H1 (cell line): ENCODE data around the gene TACR2. TPM values are rescaled to one million over a fixed set of nuclear protein-coding genes. Genes with fewer than 3 reads are reported as not detected.
A peak's percentile ranks its signal among the peaks of the same experiment; 100 is the strongest.

Experiments used
- CTCF ChIA-PET: fragments of 300-600 bp; sonication (Branson Sonifier 250); formaldehyde crosslinking; loops from one replicate; lab custom pipeline; 2021; ENCODE audit not compliant: partially characterized antibody; lab: Charles Lee
- POLR2A ChIA-PET: fragments of 300-600 bp; sonication (Branson Sonifier 250); formaldehyde crosslinking; loops from one replicate; lab custom pipeline; 2021; ENCODE audit warnings: inconsistent platforms; ENCODE audit not compliant: partially characterized antibody; lab: Charles Lee
- DNase-seq, 2 experiments: peaks; one replicate each; pipeline versions ENCODE4 v3.0.0 to v3.0.0-alpha.2; 2010 to 2022; ENCODE audit warnings: low spot score in 2 of 2, low read depth in 1 of 2, mixed read lengths in 1 of 2
- FAIRE-seq: peaks from 2 replicates; lab custom pipeline; 2011; peaks lifted over from hg19 to GRCh38; lab: Jason Lieb, UNC
- H2AFZ ChIP-seq: 2 replicates; pipeline ENCODE4 v1.8.1; 2012; ENCODE audit warnings: low read length, inconsistent platforms
- H2AK5ac ChIP-seq: 2 replicates; pipeline ENCODE4 v1.6.1; 2013; ENCODE audit warnings: low read depth, low read length
- H2BK120ac ChIP-seq: replicated peaks from 2 replicates; pipeline ENCODE3; 2013; ENCODE audit warnings: low read depth, low read length, inconsistent platforms
- H2BK12ac ChIP-seq: 2 replicates; pipeline ENCODE4 v1.6.1; 2013; ENCODE audit warnings: low read depth, low read length
- H2BK15ac ChIP-seq: 2 replicates; pipeline ENCODE4 v1.6.1; 2013; ENCODE audit warnings: low read length
- H2BK20ac ChIP-seq: 2 replicates; pipeline ENCODE4 v1.6.1; 2013; ENCODE audit warnings: low read length
- H2BK5ac ChIP-seq: 2 replicates; pipeline ENCODE4 v1.6.1; 2013; ENCODE audit warnings: low read depth, low read length
- H3K14ac ChIP-seq: 2 replicates; pipeline ENCODE4 v1.6.1; 2013; ENCODE audit warnings: inconsistent platforms; ENCODE audit not compliant: insufficient read length
- H3K18ac ChIP-seq: 2 replicates; pipeline ENCODE4 v1.6.1; 2013; ENCODE audit warnings: low read length; ENCODE audit errors: extremely low read depth
- H3K23ac ChIP-seq: 2 replicates; pipeline ENCODE4 v1.6.1; 2013; ENCODE audit warnings: inconsistent platforms; ENCODE audit not compliant: insufficient read length
- H3K23me2 ChIP-seq: 2 replicates; pipeline ENCODE4 v1.6.1; 2013; ENCODE audit warnings: low read depth, low read length
- H3K27ac ChIP-seq: 2 replicates; pipeline ENCODE4 v1.6.1; 2011; ENCODE audit warnings: low read depth, low read length, inconsistent platforms
- H3K27me3 ChIP-seq, 4 experiments: replicated peaks in 1 of 4; 1 replicate in 1 of 4; 2 replicates in 3 of 4; pipeline versions ENCODE4 v1.6.1 to v1.8.1; 2011 to 2013; ENCODE audit warnings: low read length in 3 of 4, mild to moderate bottlenecking in 3 of 4, inconsistent platforms in 2 of 4, mixed read lengths in 2 of 4, moderate library complexity in 1 of 4; ENCODE audit not compliant: control insufficient read depth in 3 of 4, insufficient read depth in 3 of 4; ENCODE audit errors: extremely low read depth in 1 of 4
- H3K36me3 ChIP-seq, 4 experiments: 2 replicates each; pipeline versions ENCODE4 v1.6.1 to v1.8.1; 2011 to 2013; ENCODE audit warnings: mild to moderate bottlenecking in 4 of 4, low read length in 3 of 4, moderate library complexity in 2 of 4, control low read depth in 1 of 4, inconsistent platforms in 1 of 4; ENCODE audit not compliant: insufficient read depth in 4 of 4, control insufficient read depth in 2 of 4
- H3K4ac ChIP-seq: replicated peaks from 2 replicates; pipeline ENCODE3; 2013; ENCODE audit warnings: low read length, low read depth, mixed read lengths, inconsistent platforms; ENCODE audit not compliant: insufficient read length
- H3K4me1 ChIP-seq, 4 experiments: replicated peaks in 1 of 4; 1 replicate in 1 of 4; 2 replicates in 3 of 4; pipeline versions ENCODE4 v1.6.1 to v1.8.1; 2011 to 2013; ENCODE audit warnings: low read length in 3 of 4, inconsistent platforms in 2 of 4, mixed read lengths in 1 of 4; ENCODE audit not compliant: insufficient read depth in 4 of 4, control insufficient read depth in 3 of 4
- H3K4me2 ChIP-seq, 2 experiments: 2 replicates each; pipeline versions ENCODE4 v1.6.1 to v1.8.1; 2011 to 2013; ENCODE audit warnings: low read depth in 2 of 2, low read length in 2 of 2, control low read depth in 1 of 2, inconsistent platforms in 1 of 2, mild to moderate bottlenecking in 1 of 2; ENCODE audit not compliant: insufficient read depth in 1 of 2
- H3K4me3 ChIP-seq, 4 experiments: fragments of 200-600, 300-600 bp in 1 of 4; sonication (generic), shearing (Covaris generic), sonication (Bioruptor Twin) in 1 of 4; 2 replicates each; pipeline versions ENCODE4 v1.5.1 to v1.8.1; 2011 to 2016; ENCODE audit warnings: low read length in 4 of 4, low read depth in 3 of 4, control low read depth in 2 of 4, inconsistent platforms in 2 of 4, mild to moderate bottlenecking in 2 of 4, mixed read lengths in 1 of 4, moderate library complexity in 1 of 4; ENCODE audit not compliant: insufficient read depth in 2 of 4; ENCODE audit errors: extremely low read depth in 1 of 4
- H3K56ac ChIP-seq: replicated peaks from 2 replicates; pipeline ENCODE3; 2013; ENCODE audit warnings: low read depth, mild to moderate bottlenecking, mixed read lengths, low read length, inconsistent platforms; ENCODE audit not compliant: insufficient read length
- H3K79me1 ChIP-seq: 2 replicates; pipeline ENCODE4 v1.6.1; 2013; ENCODE audit warnings: low read depth, low read length, control low read depth
- H3K79me2 ChIP-seq, 2 experiments: 2 replicates each; pipeline versions ENCODE4 v1.6.1 to v1.8.1; 2012 to 2013; ENCODE audit warnings: low read length in 2 of 2, mild to moderate bottlenecking in 2 of 2, inconsistent platforms in 1 of 2; ENCODE audit not compliant: insufficient read depth in 2 of 2, control insufficient read depth in 1 of 2
- H3K9ac ChIP-seq, 4 experiments: replicated peaks in 1 of 4; 1 replicate in 1 of 4; 2 replicates in 3 of 4; pipeline versions ENCODE4 v1.6.1 to v1.8.1; 2011 to 2013; ENCODE audit warnings: low read depth in 3 of 4, low read length in 3 of 4, control low read depth in 2 of 4, mild to moderate bottlenecking in 2 of 4, moderate library complexity in 2 of 4, inconsistent platforms in 1 of 4; ENCODE audit errors: extremely low read depth in 1 of 4
- H3K9me3 ChIP-seq, 2 experiments: 2 replicates each; pipeline versions ENCODE4 v1.6.1 to v1.8.1; 2012 to 2013; ENCODE audit warnings: mild to moderate bottlenecking in 2 of 2, moderate library complexity in 2 of 2, control low read depth in 1 of 2, inconsistent platforms in 1 of 2, low read depth in 1 of 2, low read length in 1 of 2, mixed read lengths in 1 of 2; ENCODE audit not compliant: insufficient read depth in 2 of 2
- H4K20me1 ChIP-seq, 2 experiments: replicated peaks in 1 of 2; 2 replicates each; pipeline versions ENCODE3 to v1.8.1; 2011 to 2013; ENCODE audit warnings: inconsistent platforms in 2 of 2, low read length in 2 of 2, mild to moderate bottlenecking in 1 of 2; ENCODE audit not compliant: insufficient read depth in 2 of 2, control insufficient read depth in 1 of 2
- H4K5ac ChIP-seq: 2 replicates; pipeline ENCODE4 v1.6.1; 2013; ENCODE audit warnings: low read length, low read depth, mixed read lengths, inconsistent platforms; ENCODE audit not compliant: insufficient read length
- H4K8ac ChIP-seq: 2 replicates; pipeline ENCODE4 v1.8.0; 2013; ENCODE audit warnings: mild to moderate bottlenecking, moderate library complexity, low read length, inconsistent platforms; ENCODE audit not compliant: insufficient read depth; ENCODE audit errors: extremely low read depth
- H4K91ac ChIP-seq: replicated peaks from 2 replicates; pipeline ENCODE3; 2013; ENCODE audit warnings: low read length, mixed read lengths, inconsistent platforms; ENCODE audit not compliant: insufficient read length
- YY1 ChIP-seq: IDR thresholded peaks from 2 replicates; pipeline ENCODE4 v1.6.1; 2011; ENCODE audit warnings: low read depth, mild to moderate bottlenecking, low read length
- WGBS, 2 experiments: shearing (Covaris generic) in 1 of 2; methylation state at CpG; one replicate each; pipeline versions ENCODE4 v1.1.6 to v1.1.7; 2013 to 2015; ENCODE audit warnings: low lambda C conversion rate in 2 of 2, mixed read lengths in 2 of 2, inconsistent platforms in 1 of 2, low coverage in 1 of 2, missing lambda C conversion rate in 1 of 2; ENCODE audit not compliant: insufficient replicate concordance in 2 of 2, insufficient coverage in 1 of 2, insufficient read length in 1 of 2; ENCODE audit errors: extremely low coverage in 1 of 2, missing lambda C conversion rate in 1 of 2; 5-methylcytosine and 5-hydroxymethylcytosine counted together
- polyA plus RNA-seq, 7 experiments: library from polyadenylated mRNA; depleted of rRNA in 3 of 7; stranded (reverse) in 5 of 7; unstranded in 2 of 7; fragments of >200 nt in 5 of 7; fragments of 200-250 nt in 2 of 7; gene quantifications; 1 replicate in 5 of 7; 2 replicates in 1 of 7; 4 replicates in 1 of 7; pipeline versions ENCODE4 v1.2.1 to v1.2.3, GENCODE V29; 2011 to 2013; ENCODE audit warnings: missing spikeins in 2 of 7, mixed read lengths in 2 of 7
- total RNA-seq: library from RNA; stranded (reverse); fragmentation: NEBNext Ultra II Directional; extraction: Animal tissue kit (Norgen Biotek cat#: 25700); gene quantifications from 2 replicates; pipeline ENCODE4 v1.2.1, GENCODE V29; 2021

Gene TACR2
- total and polyA plus RNA-seq, 2 of the 8 experiments (the other 6 are each of a cell fraction or from before 2014, with no cell fraction given): 0.06 TPM; not detected in 1

DNA sequence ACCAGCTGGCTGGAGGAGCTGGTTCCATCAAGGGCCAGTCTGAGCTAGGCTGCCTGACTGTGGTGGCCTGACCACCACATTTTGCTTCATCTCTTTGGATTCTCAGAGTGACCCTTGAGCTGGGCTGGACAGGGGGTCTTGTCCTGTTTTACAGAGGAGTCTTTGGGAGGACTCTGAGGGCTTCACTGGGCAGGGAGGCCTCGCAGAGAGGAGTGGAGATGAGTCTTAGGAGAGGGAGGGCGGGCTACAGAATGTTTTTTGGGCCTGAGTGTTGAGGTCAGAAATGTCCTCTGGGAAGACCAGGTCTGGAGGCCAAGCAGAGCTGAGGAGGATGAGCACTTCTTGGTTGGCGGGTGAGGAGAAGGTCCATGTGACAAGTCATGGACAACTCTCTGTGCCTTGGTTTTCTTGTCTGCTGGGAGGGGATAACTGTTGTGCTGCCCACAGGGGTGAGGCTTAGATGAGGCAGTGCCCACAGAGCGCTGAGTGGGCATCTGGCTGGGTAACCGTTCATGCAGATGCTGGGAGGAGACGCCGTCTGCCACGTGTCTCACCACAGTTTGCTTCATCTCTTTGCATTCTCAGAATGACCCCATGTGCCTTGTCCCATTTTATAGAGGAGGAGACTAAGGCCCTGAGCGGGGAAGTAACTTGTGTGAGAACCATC, 44.0 kb upstream of the TACR2 start:
- Histone ChIP-seq H3K23ac (no peak overlapping the region), H3K4ac (no peak overlapping the region), H4K5ac (no peak overlapping the region), H2BK12ac (no peak overlapping the region), H2BK20ac (no peak overlapping the region), H3K56ac (no peak overlapping the region), H2AFZ (no peak overlapping the region), H3K36me3 (no peaks in the 10 kb centered on the region), H2AK5ac (no peak overlapping the region), H3K9ac (no peak overlapping the region), H3K79me1 (no peaks in the 10 kb centered on the region), H3K4me2 (no peak overlapping the region), H3K79me2 (no peaks in the 10 kb centered on the region), H3K4me3 (no peak overlapping the region), H2BK15ac (no peak overlapping the region), H3K23me2 (no peaks in the 10 kb centered on the region), H4K20me1 (peaks cover 0 to 2% of the 10 kb centered on the region in 2 experiments), H3K9me3 (no peaks in the 10 kb centered on the region), H3K4me1 (no peaks in the 10 kb centered on the region), H3K27ac (no peak overlapping the region), H3K14ac (no peak overlapping the region), H3K18ac (no peak overlapping the region), H2BK5ac (no peak overlapping the region), H4K8ac (0 out of 2 replicates have a peak overlapping the region, but pooled peaks have one; percentile 1), H2BK120ac (no peak overlapping the region), H3K27me3 (no peaks in the 10 kb centered on the region), H4K91ac (no peak overlapping the region)
- no peak for FAIRE-seq
- ChIA-PET CTCF (interaction anchor here (1.3 to 1.9 kb wide), 2 partner anchors 10 to 12 kb away, joined by 6 to 8 read pairs; partner anchors contain the start of gene TSPAN15), POLR2A (no interaction called here)
- TF ChIP-seq YY1: no peak
- no peak for DNase-seq
- 79% methylated on average over 9 of the region's 9 CpGs; no CpG with 5 or more reads in 1 of the 2 experiments for WGBS, 2 experiments
